ENCODE results near the gene TBC1D16.

The TBC1D16 gene

GRCh38 chr17:79989106-79989835, 46.4 kb downstream of the TBC1D16 start:
- no peak for DNase-seq (ENCODE audit: low spot score)
- no peak for FAIRE-seq

GRCh38 chr17:79988185-79988971, 47.3 kb downstream of the TBC1D16 start:
- no peak for FAIRE-seq
- DNase-seq (ENCODE audit: low spot score) = peak; percentile 21

GRCh38 chr17:79987935-79988184, 47.8 kb downstream of the TBC1D16 start:
- FAIRE-seq (no peak), DNase-seq (ENCODE audit: low spot score) (no peak)

GRCh38 chr17:79987187-79987934, 48.3 kb downstream of the TBC1D16 start:
- DNase-seq (ENCODE audit: low spot score) = no peak
- FAIRE-seq = no peak

DNA sequence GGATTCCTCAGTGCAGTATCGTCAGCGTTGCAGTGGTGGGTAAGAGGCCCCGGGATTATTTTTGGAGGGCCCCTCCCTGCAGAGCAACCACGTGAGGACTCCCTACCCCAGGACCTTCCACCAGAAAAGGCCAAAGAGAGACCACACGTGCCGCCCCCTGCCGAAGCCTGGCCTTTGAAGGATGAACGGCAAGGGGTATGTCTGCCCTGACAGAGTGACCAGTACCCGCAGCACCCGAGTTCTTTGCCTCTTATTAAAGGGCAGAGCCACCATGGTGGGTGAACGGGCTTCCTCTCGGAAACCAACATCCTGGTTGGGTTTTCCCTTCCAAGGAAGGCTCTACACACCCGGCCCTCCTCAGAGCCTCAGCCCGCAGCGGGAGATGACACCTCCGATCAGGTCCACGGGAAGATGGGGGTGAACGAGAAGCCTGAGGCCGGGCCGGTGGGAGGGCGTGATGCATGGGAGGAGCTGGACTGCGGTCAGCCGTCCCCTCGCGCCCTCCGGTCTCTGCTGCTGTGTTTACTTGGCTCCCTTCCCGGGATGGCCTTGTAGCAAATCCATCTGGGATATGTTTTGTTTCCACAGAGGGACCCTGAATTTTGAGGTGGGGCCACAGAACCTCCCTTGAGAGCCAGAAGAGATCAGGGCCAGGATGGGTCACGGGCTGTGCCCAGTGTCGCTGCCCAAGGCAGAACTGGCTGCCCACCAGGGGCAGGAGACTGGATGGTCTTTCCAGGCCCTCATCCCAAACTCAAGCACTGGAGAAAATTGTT, 49.1 kb downstream of the TBC1D16 start:
- FAIRE-seq (no peak), DNase-seq (ENCODE audit: low spot score) (no peak)

DNA sequence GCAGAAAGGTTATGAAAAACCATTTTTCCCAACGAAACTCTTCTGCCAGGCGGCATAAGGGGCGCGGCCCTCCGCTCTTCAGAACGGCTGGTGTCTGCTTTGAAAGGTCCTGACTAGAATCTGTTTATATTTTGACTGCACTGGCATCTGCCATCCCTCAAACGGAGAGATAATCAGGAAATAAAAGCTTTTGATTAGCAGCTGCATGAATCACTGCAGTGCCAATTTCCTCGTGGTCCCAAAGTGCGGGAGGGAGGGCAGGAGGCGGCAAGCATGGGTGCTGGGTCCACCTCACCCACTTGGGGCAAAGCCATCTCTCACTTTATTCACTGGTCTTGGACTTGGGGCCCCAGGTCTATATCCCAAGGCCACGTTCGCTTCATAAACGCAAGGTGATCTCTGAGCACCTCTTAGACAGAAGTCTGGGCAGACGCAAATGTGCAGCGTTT, 49.7 kb downstream of the TBC1D16 start:
- no peak for DNase-seq (ENCODE audit: low spot score)
- no peak for FAIRE-seq

- FAIRE-seq (no peak), DNase-seq (ENCODE audit: low spot score) (no peak)
Measured at GRCh38 chr17:79985361-79985942, 50.2 kb downstream of the TBC1D16 start.

GRCh38 chr17:79984877-79985276, 50.8 kb downstream of the TBC1D16 start:
- FAIRE-seq = no peak
- no peak for DNase-seq (ENCODE audit: low spot score)

DNA sequence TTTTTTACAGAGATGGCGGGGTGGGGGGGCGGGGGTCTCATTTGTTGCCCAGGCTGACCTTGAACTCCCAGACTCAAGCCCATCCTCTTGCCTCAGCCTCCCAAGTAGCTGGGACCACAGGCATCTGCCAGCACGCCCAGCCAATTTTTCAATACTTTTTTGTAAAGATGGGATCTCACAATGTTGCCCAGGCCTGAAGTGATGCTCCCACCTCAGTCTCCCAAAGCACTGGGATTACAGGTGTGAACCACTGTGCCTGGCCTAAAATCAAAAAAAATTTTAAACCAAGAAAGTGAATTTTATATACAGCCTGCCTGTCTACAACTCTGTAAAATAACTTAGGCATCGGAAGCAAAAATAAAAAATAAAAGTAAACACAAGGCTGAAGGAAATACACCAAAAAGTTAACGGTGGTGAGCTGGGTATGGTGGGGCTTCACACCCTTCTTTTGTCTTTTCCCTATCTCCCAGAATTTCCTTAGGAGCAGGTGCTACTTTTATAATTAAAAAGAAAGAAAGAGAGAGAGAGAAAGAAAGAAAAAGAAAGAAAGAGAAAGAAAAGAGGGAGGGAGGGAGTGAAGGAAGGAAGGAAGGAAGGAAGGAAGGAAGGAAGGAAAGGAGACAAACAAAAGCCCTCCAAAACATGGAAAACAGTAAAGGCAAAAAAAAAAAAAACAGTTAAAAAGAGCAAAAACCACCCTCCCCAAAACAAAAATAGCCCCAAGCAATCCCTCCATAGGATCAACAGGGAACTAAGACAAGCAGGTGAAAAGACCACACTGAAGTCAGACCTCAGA, 51.4 kb downstream of the TBC1D16 start:
- FAIRE-seq (no peak), DNase-seq (ENCODE audit: low spot score) (no peak)

GRCh38 chr17:79983456-79983855, 52.2 kb downstream of the TBC1D16 start:
- no peak for DNase-seq (ENCODE audit: low spot score)
- no peak for FAIRE-seq

- FAIRE-seq (no peak), DNase-seq (ENCODE audit: low spot score) (no peak)
Measured at GRCh38 chr17:79982986-79983385, 52.7 kb downstream of the TBC1D16 start.

DNA sequence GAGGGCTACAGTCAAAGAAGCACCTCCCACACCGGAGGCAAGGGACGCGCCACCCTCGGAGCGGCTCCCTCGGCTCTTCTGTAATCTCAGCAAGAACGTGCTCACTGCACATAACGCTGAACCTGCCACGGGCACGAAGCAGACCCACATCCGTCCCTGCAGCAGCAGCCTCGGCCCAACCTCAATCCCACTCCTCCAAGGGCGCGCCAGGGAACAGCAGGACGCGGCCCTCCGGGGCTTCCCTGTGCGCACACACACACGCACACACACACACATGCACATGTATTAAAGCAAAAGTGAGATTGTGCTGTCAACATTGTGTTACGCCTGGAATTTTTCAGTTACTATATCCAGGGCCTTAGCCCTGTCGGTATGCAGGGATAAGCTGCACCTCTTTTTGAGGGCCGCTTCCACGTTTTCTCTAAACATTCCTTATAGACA, 54.0 kb downstream of the TBC1D16 start:
- FAIRE-seq (no peak), DNase-seq (ENCODE audit: low spot score) (no peak)

DNA sequence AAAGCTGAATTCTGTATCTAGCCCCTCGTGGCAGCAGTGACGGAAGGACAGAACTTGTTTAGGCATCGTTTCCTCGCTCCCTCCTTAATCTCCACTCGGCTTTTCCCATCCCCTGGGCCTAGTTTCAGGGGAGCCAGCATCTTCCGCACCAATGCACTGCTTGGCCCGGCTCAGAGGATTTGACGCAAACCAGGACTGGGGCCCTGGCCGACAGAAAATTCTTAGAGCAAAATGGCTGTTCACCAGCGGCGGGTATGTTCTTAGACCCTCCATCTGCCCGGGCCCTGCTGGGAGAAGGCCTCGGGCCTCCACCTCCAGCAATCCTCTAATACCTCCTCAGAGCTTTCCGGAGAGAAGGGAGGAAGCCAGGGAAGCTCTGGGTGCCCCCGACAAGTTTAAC, 54.6 kb downstream of the TBC1D16 start:
- no peak for FAIRE-seq
- DNase-seq (ENCODE audit: low spot score) = no peak

- no peak for FAIRE-seq
- DNase-seq (ENCODE audit: low spot score) = no peak
Measured at GRCh38 chr17:79980246-79981043, 55.2 kb downstream of the TBC1D16 start.

GRCh38 chr17:79979816-79980215, 55.9 kb downstream of the TBC1D16 start:
- FAIRE-seq = no peak

DNA sequence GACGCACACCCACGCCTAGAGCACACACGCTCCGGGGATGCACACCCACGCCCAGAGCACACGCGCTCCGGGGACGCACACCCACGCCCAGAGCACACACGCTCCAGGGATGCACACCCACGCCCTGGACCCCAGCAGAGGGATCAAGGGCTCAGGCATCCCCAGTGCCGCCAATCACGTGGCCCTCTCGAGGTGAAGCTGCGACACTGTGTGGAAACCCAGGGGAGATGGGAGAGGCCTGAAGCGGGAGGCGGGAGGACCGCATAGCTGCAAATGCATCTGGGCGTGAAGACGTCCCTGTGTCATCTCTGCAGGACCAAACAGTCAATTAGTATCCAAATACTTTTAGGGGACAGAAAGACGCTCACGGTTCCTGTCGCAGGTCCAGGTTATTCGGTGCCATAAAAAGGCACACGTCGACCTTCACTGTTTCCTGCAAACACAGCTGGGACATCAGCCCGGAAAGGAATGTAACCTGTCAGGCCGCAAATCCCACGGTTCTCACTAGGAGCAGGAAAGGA, 56.4 kb downstream of the TBC1D16 start:
- no peak for FAIRE-seq

More at GRCh38 chr17:79979816-79980215, 55.9 kb downstream of the TBC1D16 start:
- DNase-seq (ENCODE audit: low spot score) = no peak

GRCh38 chr17:79978548-79978855, 57.2 kb downstream of the TBC1D16 start:
- FAIRE-seq = no peak
- no peak for DNase-seq (ENCODE audit: low spot score)

More for the DNA sequence above, 56.4 kb downstream of the TBC1D16 start:
- no peak for DNase-seq (ENCODE audit: low spot score)

GRCh38 chr17:79977708-79978547, 57.7 kb downstream of the TBC1D16 start:
- no peak for DNase-seq (ENCODE audit: low spot score)
- no peak for FAIRE-seq
